Astrocyte of the spinal cord (primary cell): ENCODE data around the gene CFAP20DC.
"Not testable (repeated sequence)": the region's sequence is repeated elsewhere in the genome, so short reads cannot be mapped to it uniquely, and the experiment has no call there.

ENCODE experiments used
- DNase-seq: peaks from one replicate; pipeline ENCODE4 v3.0.0; 2011; ENCODE audit warnings: low read depth, low spot score
- H3K4me3 ChIP-seq: 2 replicates; pipeline ENCODE4 v1.5.1; 2011; ENCODE audit warnings: low read depth, mild to moderate bottlenecking, low read length, moderate library complexity
- CTCF ChIP-seq: IDR thresholded peaks from 2 replicates; pipeline ENCODE4 v1.5.1; 2012; ENCODE audit warnings: low read depth, mild to moderate bottlenecking, low read length, inconsistent platforms
- in situ Hi-C: cut with HindIII; loops from 2 replicates; pipeline ENCODE4 v1.10.0; 2017; ENCODE audit warnings: low sequenced_read_pairs

CFAP20DC gene

DNA sequence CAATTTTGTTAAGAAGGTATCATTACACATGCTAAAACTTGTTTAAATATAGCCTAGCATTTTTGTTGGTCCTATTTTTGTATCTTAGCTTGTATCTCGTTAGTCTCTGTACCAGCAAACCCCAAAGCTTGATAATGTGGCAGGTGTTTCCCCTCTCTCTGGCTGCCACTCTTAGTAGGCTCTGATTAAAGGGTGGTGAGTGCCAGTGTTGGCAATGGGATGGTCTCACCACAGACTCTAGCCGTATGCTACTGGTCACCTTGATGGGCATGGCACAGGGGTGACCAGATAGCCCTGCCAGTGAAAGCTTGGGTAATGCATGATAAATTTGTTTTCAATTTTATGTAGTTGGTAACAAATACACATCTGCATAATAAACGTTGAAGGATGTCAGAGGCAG lies 188.3 kb downstream of the CFAP20DC start:
- no peak for TF ChIP-seq CTCF
- in situ Hi-C loops: no loop called here
- no peak overlapping the region for H3K4me3 ChIP-seq
- no peak for DNase-seq

- TF ChIP-seq CTCF: no peak
- in situ Hi-C loops: no loop called here
- no peak for DNase-seq
- H3K4me3 ChIP-seq: no peak overlapping the region
Measured at GRCh38 chr3:58858126-58858525, 191.7 kb downstream of the CFAP20DC start.

DNA sequence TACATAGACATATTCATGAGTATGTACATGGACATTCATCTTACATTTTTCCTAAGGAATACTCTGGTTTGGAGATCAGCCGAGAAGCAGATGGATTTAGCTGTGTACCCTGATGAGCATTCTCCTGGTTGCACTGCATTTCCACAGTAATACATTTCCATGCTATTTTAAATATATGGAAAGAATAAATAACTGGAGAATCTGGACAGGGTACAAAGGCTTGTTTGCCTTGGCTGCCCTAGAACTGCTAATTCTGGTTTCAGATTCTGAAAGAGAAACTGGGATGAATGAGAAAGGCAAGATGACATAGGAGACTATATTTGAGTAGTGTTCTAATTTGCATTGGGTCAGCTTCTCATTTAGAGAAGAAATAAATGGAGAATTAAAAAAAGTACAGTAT lies 192.4 kb downstream of the CFAP20DC start:
- H3K4me3 ChIP-seq: no peak overlapping the region
- no peak for TF ChIP-seq CTCF
- in situ Hi-C loops: no loop called here
- DNase-seq: no peak

DNA sequence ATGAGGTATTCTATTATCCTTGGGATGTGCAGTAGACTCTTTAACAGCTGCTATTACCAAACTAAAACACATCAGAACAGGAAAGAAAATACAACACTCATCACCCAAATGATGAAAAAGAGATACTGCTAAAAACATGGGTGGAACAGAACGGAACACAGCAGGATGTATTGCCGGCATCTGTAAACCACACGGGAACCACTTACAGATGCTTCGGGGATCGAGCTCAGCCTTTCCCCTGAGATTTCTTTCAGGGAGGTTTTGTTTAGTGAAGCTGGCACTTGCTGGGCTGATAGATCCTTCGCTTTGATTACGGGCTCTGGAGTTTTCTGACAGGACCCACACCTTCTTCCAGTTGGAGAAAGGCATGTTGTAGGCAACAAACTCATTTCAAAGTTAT lies 201.0 kb downstream of the CFAP20DC start:
- in situ Hi-C loops: no loop called here
- TF ChIP-seq CTCF: no peak
- H3K4me3 ChIP-seq: no peak overlapping the region
- DNase-seq: no peak

DNA sequence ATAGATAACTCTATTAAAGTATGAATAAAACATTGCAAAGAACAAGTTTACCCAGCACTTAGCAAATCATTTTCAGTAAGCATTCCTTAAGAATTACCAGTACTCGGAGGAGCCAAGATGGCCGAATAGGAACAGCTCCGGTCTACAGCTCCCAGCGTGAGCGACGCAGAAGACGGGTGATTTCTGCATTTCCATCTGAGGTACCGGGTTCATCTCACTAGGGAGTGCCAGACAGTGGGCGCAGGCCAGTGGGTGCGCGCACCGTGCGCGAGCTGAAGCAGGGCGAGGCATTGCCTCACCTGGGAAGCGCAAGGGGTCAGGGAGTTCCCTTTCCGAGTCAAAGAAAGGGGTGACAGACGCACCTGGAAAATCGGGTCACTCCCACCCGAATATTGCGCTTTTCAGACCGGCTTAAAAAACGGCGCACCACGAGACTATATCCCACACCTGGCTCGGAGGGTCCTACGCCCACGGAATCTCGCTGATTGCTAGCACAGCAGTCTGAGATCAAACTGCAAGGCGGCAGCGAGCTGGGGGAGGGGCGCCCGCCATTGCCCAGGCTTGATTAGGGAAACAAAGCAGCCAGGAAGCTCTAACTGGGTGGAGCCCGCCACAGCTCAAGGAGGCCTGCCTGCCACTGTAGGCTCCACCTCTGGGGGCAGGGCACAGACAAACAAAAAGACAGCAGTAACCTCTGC lies 207.6 kb downstream of the CFAP20DC start:
- H3K4me3 ChIP-seq, in situ Hi-C loops, DNase-seq: not testable (repeated sequence)

- DNase-seq: no peak
- H3K4me3 ChIP-seq: no peak overlapping the region
- TF ChIP-seq CTCF: no peak
- in situ Hi-C loops: no loop called here
Measured at GRCh38 chr3:58840949-58841348, 208.9 kb downstream of the CFAP20DC start.

DNA sequence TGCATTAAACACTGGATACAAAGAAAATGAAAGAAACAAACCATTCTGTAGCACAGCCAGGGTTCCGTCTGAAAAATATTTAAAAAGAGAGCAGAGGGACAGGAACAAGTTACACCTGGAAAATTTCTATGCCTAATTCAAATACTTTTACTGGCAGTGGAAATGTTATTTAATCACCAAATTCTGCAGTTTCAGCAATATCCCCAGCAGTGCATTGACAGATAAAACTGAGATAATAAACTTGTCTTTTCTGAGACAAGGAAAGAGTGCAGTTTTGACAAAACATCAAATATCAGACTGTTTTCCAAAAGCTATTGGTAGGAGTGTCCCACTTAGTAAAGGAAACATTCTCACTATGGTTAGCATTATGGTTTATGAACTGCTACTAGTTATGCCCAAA lies 209.9 kb downstream of the CFAP20DC start:
- no peak for DNase-seq
- in situ Hi-C loops: no loop called here
- no peak overlapping the region for H3K4me3 ChIP-seq
- TF ChIP-seq CTCF: no peak
